Esophagus muscularis mucosa (tissue), 4 donors: ENCODE data around the gene DUSP7.

Source experiments
- CTCF ChIP-seq, 3 experiments: fragments of 200-600 bp in 2 of 3; fragments of 450-650 bp in 1 of 3; sonication (generic) in 2 of 3; IDR thresholded peaks; one replicate each; pipeline ENCODE4 v1.5.1; 2017 to 2019; ENCODE audit warnings: antibody characterized with exemption in 3 of 3, mild to moderate bottlenecking in 2 of 3, moderate library complexity in 1 of 3
- EP300 ChIP-seq: sonication (generic); formaldehyde crosslinking; IDR thresholded peaks from one replicate; pipeline ENCODE4 v1.6.1; 2017; ENCODE audit warnings: antibody characterized with exemption
- POLR2A ChIP-seq: fragments of 450-650 bp; IDR thresholded peaks from one replicate; pipeline ENCODE4 v1.6.1; 2017; ENCODE audit warnings: antibody characterized with exemption, moderate library complexity, mild to moderate bottlenecking, low read depth
- POLR2AphosphoS5 ChIP-seq, 2 donors: sonication (generic); formaldehyde crosslinking; IDR thresholded peaks; one replicate each; pipeline ENCODE4 v1.6.1; 2017; ENCODE audit warnings: antibody characterized with exemption in 2 of 2

GRCh38 chr3:52025453-52025852, 30.9 kb downstream of the DUSP7 start:
- no peak for TF ChIP-seq POLR2A
- TF ChIP-seq CTCF (IDR thresholded peaks at IDR 0.05), result no peak
- no peak for TF ChIP-seq POLR2AphosphoS5 (IDR thresholded peaks at IDR 0.05)
- TF ChIP-seq EP300, result no peak
